ENCODE results near the gene CELSR1.
A peak's percentile ranks its signal among the peaks of the same experiment; 100 is the strongest.

CELSR1 gene

DNA sequence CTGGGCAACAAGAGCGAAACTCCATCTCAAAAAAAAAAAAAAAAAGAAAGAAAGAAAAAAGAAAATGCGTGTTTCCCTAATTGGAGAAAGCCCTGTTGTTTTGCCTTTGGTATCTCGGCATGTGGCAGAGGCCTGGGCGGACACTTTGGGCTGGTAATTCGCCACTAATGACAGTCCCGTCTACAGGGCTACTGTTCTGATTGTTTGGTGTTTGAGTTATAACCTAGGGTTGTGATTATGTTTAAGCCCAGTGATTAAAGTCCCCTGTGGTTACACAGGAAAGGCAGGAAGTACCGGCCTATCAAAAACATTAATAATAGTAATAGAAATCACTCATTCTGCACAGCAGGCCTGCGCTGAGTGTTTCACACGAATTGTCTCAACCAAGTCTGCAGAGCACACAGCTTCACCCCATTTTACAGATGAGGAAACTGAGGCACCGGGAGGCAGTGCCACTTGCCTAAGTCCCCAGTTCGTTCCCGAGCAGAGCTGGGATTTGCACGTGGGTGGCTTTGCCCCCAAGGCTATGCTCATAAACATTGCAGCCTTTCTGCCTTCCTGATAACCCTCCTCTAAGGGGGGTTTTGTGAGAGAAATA, 43.6 kb upstream of the CELSR1 start:
- no peaks in the 10 kb centered on the region for H3K36me3 ChIP-seq (replicated peaks)
- no peak overlapping the region for H3K4me3 ChIP-seq (ENCODE audit: low read depth, low read length)
- DNase-seq: no peak
- no peaks in the 10 kb centered on the region for H3K27me3 ChIP-seq (replicated peaks)
- H3K27ac ChIP-seq: no peak overlapping the region
- TF ChIP-seq, protein P1, sequence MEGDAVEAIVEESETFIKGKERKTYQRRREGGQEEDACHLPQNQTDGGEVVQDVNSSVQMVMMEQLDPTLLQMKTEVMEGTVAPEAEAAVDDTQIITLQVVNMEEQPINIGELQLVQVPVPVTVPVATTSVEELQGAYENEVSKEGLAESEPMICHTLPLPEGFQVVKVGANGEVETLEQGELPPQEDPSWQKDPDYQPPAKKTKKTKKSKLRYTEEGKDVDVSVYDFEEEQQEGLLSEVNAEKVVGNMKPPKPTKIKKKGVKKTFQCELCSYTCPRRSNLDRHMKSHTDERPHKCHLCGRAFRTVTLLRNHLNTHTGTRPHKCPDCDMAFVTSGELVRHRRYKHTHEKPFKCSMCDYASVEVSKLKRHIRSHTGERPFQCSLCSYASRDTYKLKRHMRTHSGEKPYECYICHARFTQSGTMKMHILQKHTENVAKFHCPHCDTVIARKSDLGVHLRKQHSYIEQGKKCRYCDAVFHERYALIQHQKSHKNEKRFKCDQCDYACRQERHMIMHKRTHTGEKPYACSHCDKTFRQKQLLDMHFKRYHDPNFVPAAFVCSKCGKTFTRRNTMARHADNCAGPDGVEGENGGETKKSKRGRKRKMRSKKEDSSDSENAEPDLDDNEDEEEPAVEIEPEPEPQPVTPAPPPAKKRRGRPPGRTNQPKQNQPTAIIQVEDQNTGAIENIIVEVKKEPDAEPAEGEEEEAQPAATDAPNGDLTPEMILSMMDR (IDR thresholded peaks at IDR 0.05; ENCODE audit: low read depth, low read length, missing control alignments): no peak
- in situ Hi-C loops (cut with HindIII; ENCODE audit: low pct_ligation_motif_present, low sequenced_read_pairs): no loop called here

DNA sequence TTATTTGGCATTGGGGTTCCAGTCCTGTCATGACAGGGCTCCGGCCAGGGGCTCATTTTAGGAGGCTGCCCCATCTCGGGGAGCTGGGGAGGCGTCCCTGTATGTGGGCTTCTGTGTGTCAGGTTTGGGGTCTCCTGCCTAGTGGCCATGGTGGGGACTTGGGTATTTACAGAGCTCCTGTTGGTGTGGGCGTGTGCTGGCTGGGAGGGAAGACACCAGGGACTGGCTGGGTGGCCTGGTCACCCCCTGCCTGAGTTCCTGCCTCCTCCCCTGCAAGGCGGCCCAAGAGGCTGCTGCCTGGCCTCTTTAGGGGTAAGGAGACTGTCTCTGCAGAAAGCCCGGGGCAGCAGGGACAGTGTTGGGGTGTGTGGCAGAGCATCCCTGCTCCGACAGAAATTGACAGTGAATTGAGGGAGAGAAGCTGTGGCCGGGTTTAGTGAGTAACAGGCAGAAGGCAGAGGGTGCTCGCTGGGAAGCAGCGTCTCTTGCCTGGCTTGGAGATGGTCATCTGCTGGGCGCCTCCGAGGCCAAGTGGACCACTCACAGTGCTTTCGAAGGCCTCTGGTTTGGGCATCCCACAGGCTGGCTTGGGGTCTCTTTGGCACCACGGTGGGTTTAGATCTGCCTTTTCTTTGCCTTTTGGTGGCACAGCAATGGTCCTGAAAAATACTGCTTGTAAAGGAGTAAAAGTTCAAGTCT, 42.5 kb upstream of the CELSR1 start:
- in situ Hi-C loops (cut with HindIII; ENCODE audit: low pct_ligation_motif_present, low sequenced_read_pairs): no loop called here
- no peak overlapping the region for H3K27ac ChIP-seq
- H3K4me3 ChIP-seq (ENCODE audit: low read depth, low read length): no peak overlapping the region
- no peak for DNase-seq
- TF ChIP-seq, protein P1 (IDR thresholded peaks at IDR 0.05; ENCODE audit: low read depth, low read length, missing control alignments): no peak
- no peaks in the 10 kb centered on the region for H3K36me3 ChIP-seq (replicated peaks)
- no peaks in the 10 kb centered on the region for H3K27me3 ChIP-seq (replicated peaks)

DNA sequence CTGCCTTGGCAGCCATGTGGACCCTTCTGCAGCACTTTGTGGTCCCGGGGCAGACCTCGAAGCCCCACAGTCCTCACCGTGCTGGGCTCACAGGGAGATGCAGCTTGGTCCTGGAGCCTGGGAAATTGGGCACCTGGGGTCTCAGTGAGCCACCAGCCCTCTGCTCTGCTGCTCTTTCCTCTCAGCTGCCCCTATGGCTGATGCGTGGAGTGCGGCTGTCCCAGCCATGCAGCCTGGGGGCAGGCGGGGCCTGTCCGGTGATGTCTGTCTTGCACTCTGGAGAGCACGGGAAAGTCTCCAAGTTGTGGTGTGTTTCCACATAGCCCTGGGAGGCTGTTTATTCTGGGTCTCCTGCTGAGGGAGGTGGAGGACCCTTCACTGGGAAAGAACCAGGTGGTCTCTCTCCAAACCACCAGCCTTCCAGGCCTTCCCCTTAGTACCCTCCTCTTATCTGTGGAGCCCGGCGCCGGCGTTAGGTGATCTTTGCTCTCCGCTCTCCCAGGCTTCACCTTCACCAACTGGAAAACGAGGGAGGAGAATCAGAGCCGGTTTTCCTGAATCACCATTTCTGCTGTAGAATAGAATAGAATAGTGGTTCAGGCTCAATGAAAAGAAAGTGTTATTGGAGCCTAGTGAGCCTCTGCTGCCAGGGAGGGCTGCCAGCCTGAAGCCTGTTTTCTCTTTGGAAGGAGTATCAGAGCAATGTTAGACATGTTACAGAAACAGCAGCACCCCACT, 41.6 kb upstream of the CELSR1 start:
- no peak overlapping the region for H3K4me3 ChIP-seq (ENCODE audit: low read depth, low read length)
- no peaks in the 10 kb centered on the region for H3K36me3 ChIP-seq (replicated peaks)
- no peak overlapping the region for H3K27ac ChIP-seq
- TF ChIP-seq, protein P1 (IDR thresholded peaks at IDR 0.05; ENCODE audit: low read depth, low read length, missing control alignments): no peak
- no peaks in the 10 kb centered on the region for H3K27me3 ChIP-seq (replicated peaks)
- DNase-seq: no peak
- in situ Hi-C loops (cut with HindIII; ENCODE audit: low pct_ligation_motif_present, low sequenced_read_pairs): no loop called here

DNA sequence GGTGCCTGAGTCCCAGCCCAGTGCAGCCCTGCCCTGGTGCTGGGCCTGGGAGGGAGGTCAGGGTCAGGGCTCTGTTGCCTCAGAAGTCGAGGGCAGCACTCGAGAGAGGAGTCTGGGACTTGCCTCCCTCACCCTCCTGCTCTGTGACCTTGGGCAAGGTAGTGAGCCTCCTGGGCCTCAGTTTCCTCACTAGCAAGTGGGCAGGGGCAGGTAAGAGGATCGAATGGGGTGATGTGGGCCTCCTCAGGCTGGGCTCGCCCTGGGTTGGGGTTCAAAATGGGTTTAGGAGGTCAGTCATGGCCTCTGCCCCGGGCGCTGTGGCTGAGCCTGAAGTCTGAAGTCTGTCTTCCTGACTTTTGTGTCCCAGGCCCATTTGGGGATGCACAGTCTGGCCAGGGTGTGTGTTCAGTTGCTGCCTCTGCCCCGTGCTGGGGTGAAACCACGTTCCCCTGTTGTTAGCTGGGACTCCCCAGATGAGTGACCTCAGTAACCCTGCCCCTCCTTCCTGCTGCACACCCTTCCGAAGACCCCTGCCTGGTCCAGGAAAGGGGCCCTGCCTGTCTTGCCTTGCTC, 40.9 kb upstream of the CELSR1 start:
- in situ Hi-C loops (cut with HindIII; ENCODE audit: low pct_ligation_motif_present, low sequenced_read_pairs): no loop called here
- no peak overlapping the region for H3K27ac ChIP-seq

DNA sequence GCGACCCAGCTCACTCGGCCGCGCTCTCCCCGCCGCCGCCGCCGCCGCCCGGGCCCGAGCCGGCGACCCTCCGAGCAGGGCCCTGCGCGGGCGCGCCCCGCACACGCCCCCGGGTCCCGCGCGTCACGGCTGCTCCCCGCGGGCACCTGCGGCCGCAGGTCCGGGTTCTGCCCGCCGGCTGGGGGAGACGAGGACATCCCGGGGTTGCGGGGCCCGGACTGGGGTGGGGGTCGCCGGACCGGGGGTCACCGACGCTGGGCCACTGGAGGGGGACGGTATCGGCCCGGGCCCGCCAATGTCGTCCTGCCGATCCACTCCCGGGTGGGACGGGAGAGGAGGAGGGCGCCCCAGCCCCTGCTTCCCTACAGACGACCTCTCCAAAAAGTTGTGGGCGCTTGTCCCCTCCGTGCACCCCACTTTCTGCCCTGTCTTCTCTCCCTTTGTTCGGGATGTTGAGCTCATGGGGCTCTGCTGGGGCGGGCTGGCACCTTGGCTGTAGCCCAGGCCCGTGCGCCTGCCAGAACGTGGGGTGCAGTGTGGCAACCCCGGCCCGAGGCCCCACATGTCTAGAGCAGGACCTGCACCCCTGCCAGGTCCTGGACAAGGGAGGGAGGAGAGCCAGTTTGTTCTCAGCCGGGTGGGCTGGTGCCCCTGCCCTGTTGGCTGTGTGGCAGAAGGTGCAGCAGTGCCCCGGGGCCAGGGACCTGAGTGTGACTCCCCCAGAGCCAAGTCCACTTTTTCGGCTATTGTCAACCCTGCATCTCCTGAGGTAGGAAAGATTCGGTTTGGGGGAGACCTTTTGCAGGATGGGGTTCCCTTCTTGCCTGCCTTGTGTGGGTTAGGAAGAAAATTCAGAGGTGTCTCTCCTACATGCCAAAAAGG, 40.2 kb upstream of the CELSR1 start:
- in situ Hi-C loops (cut with HindIII; ENCODE audit: low pct_ligation_motif_present, low sequenced_read_pairs): no loop called here
- Histone ChIP-seq H3K36me3 (replicated peaks) (no peaks in the 10 kb centered on the region), H3K27me3 (replicated peaks) (no peaks in the 10 kb centered on the region), H3K27ac (no peak overlapping the region), H3K4me3 (ENCODE audit: low read depth, low read length) (peak overlapping the region; percentile 64)
- no peak for DNase-seq
- TF ChIP-seq, protein P1 (IDR thresholded peaks at IDR 0.05; ENCODE audit: low read depth, low read length, missing control alignments): no peak

More for the DNA sequence above, 40.9 kb upstream of the CELSR1 start:
- TF ChIP-seq, protein P1 (IDR thresholded peaks at IDR 0.05; ENCODE audit: low read depth, low read length, missing control alignments): no peak
- no peak for DNase-seq
- no peaks in the 10 kb centered on the region for H3K36me3 ChIP-seq (replicated peaks)
- no peak overlapping the region for H3K4me3 ChIP-seq (ENCODE audit: low read depth, low read length)
- no peaks in the 10 kb centered on the region for H3K27me3 ChIP-seq (replicated peaks)

Measured in brain microvascular endothelial cell (primary cell).